Activated T-helper 17 cell treated with anti-CD3 and anti-CD28 coated beads, Interleukin-2, amount 50 U/mL, for 72 hours (primary cell): ENCODE data around the gene HLA-DPA1. TPM values are rescaled to one million over a fixed set of nuclear protein-coding genes. Genes with fewer than 3 reads are reported as not detected.
"Not testable (repeated sequence)": the region's sequence is repeated elsewhere in the genome, so short reads cannot be mapped to it uniquely, and the experiment has no call there.

Experiments used
- ATAC-seq: fragments of 150-1000 bp; cut with Tn5 transposase; replicated peaks from 2 replicates; pipeline ENCODE4 v1.10.0; 2021; ENCODE audit warnings: mild to moderate bottlenecking, moderate library complexity
- H3K27ac Mint-ChIP-seq: one replicate; pipeline ENCODE4 v1.8.0; 2022; ENCODE audit warnings: mixed read lengths
- H3K27me3 Mint-ChIP-seq: one replicate; pipeline ENCODE4 v1.8.0; 2022; ENCODE audit warnings: mixed read lengths
- H3K36me3 Mint-ChIP-seq: one replicate; pipeline ENCODE4 v1.8.0; 2022; ENCODE audit warnings: low read depth, mild to moderate bottlenecking, mixed read lengths
- H3K4me1 Mint-ChIP-seq: one replicate; pipeline ENCODE4 v1.8.0; 2022; ENCODE audit warnings: mixed read lengths
- H3K4me3 Mint-ChIP-seq: one replicate; pipeline ENCODE4 v1.8.0; 2022; ENCODE audit warnings: mild to moderate bottlenecking, mixed read lengths
- H3K9me3 Mint-ChIP-seq: one replicate; pipeline ENCODE4 v1.8.0; 2022; ENCODE audit warnings: mixed read lengths
- total RNA-seq, 2 donors: library from RNA; stranded (reverse); gene quantifications; one replicate each; pipeline ENCODE4 v1.2.3, GENCODE V29; 2022

Gene HLA-DPA1
- total RNA-seq, 2 donors from 2014 or later = 40.5 to 136 TPM

GRCh38 chr6:33063435-33063834 lies 10.0 kb downstream of the HLA-DPA1 start:
- H3K4me1 Mint-ChIP-seq, H3K4me3 Mint-ChIP-seq, H3K9me3 Mint-ChIP-seq, H3K27ac Mint-ChIP-seq, H3K27me3 Mint-ChIP-seq, ATAC-seq: not testable (repeated sequence)
- peaks cover 28% of the 10 kb centered on the region for H3K36me3 Mint-ChIP-seq

DNA sequence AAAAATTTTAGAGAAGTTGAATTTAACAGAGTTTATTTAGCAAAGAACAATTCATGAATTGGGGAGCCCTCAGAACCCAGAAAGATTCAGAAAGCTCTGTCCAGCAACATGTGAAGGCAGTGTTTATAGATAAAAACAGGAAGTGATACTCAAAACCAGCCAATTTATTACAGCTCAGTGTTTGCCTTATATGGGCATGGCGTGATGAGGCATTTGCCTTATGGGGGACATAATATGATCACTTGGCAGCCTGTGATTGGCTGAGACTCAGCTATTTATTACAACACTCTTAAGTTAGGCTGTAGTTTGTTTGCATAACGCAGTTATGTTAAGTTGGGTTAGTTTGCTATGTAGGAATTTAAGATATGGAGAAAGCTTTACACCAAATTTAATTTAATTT lies 11.5 kb downstream of the HLA-DPA1 start:
- peak; percentile 52 for ATAC-seq
- H3K27me3 Mint-ChIP-seq = no peaks in the 10 kb centered on the region
- no peak overlapping the region for H3K4me3 Mint-ChIP-seq
- no peaks in the 10 kb centered on the region for H3K9me3 Mint-ChIP-seq
- H3K36me3 Mint-ChIP-seq = peaks cover 14% of the 10 kb centered on the region
- peaks cover 5% of the 10 kb centered on the region for H3K4me1 Mint-ChIP-seq
- no peak overlapping the region for H3K27ac Mint-ChIP-seq

DNA sequence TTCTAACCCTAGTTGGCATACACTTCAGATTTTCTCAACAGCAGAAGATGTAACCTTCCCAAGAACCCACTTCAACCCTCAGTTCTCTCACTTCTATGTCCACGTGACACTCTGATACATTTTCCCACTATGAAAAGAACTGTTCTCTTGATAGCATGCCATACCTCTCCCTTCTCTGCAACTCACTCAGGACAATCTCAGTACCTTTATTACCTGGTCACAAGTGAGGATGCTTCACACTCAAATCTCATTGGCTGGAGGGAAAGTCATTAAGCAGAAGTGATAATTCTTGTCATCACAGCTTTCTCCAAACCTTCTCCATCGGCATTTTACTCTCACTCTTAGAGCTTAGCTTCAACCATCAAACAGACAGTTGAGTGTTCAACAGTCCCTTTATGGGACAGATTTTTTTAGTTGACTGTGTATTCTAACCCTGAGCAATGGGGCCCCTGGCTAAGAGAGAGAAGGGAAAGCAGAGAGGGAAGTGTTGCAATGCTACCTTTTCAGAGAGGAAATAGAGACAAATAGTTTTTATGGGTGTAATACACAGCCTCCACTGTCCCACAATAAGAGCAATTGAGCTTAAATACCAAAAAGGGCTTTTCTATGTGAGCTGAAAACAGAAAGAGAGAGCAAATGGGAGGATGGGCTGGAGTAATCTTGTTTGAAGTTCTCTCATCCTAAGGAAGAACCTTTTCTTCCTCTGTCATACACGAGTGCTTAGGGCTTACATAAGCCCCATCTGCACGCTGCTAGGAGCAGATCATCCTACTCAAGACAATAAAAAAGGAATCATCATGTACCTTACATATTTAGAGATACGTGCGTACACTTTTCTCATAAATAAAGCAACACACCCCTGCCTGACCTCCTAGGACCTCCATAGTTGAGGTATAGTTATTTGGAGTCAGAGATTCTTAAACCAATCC lies 16.0 kb downstream of the HLA-DPA1 start:
- Mint-ChIP-seq H3K27ac (no peak overlapping the region), H3K27me3 (peaks cover 5% of the 10 kb centered on the region), H3K4me3 (no peak overlapping the region), H3K9me3 (no peaks in the 10 kb centered on the region), H3K36me3 (no peaks in the 10 kb centered on the region), H3K4me1 (peaks cover 5% of the 10 kb centered on the region)
- peak; percentile 34 for ATAC-seq

DNA sequence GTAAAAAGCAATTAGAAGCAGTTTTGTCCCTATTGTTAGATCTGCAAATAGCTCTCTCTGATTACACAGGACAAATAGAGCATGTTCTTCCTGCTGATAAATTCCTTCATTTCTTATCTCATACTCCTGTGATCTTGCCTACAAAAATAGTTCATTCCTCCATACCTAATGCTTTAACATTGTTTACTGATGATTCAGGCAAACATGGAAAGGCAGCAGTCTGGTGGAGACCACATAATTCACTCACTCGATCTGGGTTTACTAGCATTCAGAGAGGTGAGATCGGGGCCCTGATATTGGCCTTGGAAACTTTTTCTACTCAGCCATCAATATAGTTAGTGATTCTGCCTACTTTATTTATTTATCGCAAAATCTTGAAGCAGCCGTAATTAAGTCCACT lies 20.2 kb downstream of the HLA-DPA1 start:
- no peak overlapping the region for H3K27ac Mint-ChIP-seq
- H3K36me3 Mint-ChIP-seq = no peaks in the 10 kb centered on the region
- no peak overlapping the region for H3K4me3 Mint-ChIP-seq
- H3K4me1 Mint-ChIP-seq = peaks cover 5% of the 10 kb centered on the region
- H3K9me3 Mint-ChIP-seq = no peaks in the 10 kb centered on the region
- peaks cover 21% of the 10 kb centered on the region for H3K27me3 Mint-ChIP-seq
- no peak for ATAC-seq

GRCh38 chr6:33052627-33053026 lies 20.8 kb downstream of the HLA-DPA1 start:
- no peaks in the 10 kb centered on the region for H3K9me3 Mint-ChIP-seq
- no peak for ATAC-seq
- peaks cover 26% of the 10 kb centered on the region for H3K27me3 Mint-ChIP-seq
- H3K27ac Mint-ChIP-seq = no peak overlapping the region
- peaks cover 5% of the 10 kb centered on the region for H3K4me1 Mint-ChIP-seq
- H3K4me3 Mint-ChIP-seq = no peak overlapping the region
- H3K36me3 Mint-ChIP-seq = no peaks in the 10 kb centered on the region

GRCh38 chr6:33050014-33050810 lies 23.2 kb downstream of the HLA-DPA1 start:
- no peaks in the 10 kb centered on the region for H3K9me3 Mint-ChIP-seq
- no peak overlapping the region for H3K27ac Mint-ChIP-seq
- no peaks in the 10 kb centered on the region for H3K36me3 Mint-ChIP-seq
- no peak overlapping the region for H3K4me3 Mint-ChIP-seq
- no peaks in the 10 kb centered on the region for H3K4me1 Mint-ChIP-seq
- H3K27me3 Mint-ChIP-seq = peaks cover 39% of the 10 kb centered on the region
- no peak for ATAC-seq

DNA sequence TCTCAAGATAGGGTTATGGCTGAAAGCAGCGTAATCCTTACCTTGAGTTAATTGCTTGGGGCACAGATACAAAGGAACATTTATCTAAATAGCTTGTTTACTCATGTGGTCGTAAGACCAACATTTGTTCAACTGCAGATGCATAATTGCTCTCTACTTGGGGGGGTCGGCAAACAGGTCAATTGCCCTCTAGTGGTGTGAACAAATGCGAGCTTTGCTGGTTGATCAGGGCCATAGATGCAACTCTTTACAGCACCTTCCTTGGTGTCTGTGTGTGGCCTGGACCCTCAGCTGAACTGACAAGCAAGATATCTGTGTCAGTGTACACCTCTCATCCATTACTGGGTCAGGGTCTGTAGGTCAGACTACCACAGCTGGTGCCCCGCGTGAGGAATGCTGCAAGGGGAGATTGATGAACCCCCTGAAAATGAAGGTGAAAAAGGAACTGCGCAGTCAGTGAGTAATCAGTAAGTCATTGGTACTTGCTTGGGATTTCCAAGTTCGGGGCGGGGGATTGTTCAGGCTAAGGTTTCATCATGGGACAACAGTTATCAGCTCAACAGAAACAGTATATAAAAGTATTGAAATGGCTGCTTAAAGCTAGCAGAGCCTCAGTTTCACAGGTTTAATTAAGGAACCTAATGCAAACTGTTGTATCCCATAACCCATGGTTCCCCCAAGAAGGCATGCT lies 24.0 kb downstream of the HLA-DPA1 start:
- no peaks in the 10 kb centered on the region for H3K36me3 Mint-ChIP-seq
- no peak overlapping the region for H3K4me3 Mint-ChIP-seq
- no peak overlapping the region for H3K27ac Mint-ChIP-seq

DNA sequence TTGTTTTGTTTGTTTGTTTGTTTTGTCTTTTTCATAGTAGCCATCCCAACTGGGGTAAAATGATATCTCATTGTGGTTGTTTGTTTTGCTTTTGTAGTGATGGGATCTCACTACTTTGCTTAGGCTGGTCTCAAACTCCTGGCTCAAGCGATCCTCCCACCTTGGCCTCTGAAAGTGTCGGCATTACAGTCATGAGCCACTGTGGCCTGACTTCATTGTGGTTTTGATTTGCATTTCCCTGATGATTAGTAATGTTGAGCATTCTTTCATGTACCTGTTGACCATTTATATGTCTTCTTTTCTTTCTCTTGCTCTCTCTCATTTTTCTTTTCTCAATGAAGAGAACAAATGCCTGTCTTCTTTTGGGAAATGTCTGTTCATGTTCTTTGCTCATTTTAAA lies 33.3 kb downstream of the HLA-DPA1 start:
- H3K4me3 Mint-ChIP-seq = no peak overlapping the region
- no peak overlapping the region for H3K27ac Mint-ChIP-seq
- no peaks in the 10 kb centered on the region for H3K36me3 Mint-ChIP-seq
- peaks cover 20% of the 10 kb centered on the region for H3K27me3 Mint-ChIP-seq
- H3K4me1 Mint-ChIP-seq = no peaks in the 10 kb centered on the region
- no peak for ATAC-seq
- H3K9me3 Mint-ChIP-seq = peaks cover 6% of the 10 kb centered on the region

More for the DNA sequence above, 24.0 kb downstream of the HLA-DPA1 start:
- Mint-ChIP-seq H3K27me3 (peaks cover 42% of the 10 kb centered on the region), H3K9me3 (no peaks in the 10 kb centered on the region), H3K4me1 (no peaks in the 10 kb centered on the region)
- no peak for ATAC-seq

GRCh38 chr6:33036535-33036934 lies 36.9 kb downstream of the HLA-DPA1 start:
- H3K4me3 Mint-ChIP-seq = no peak overlapping the region
- H3K4me1 Mint-ChIP-seq = no peaks in the 10 kb centered on the region
- H3K27ac Mint-ChIP-seq = no peak overlapping the region
- H3K27me3 Mint-ChIP-seq = peaks cover 13% of the 10 kb centered on the region
- H3K36me3 Mint-ChIP-seq = no peaks in the 10 kb centered on the region
- peaks cover 9% of the 10 kb centered on the region for H3K9me3 Mint-ChIP-seq
- ATAC-seq = no peak

- no peaks in the 10 kb centered on the region for H3K4me1 Mint-ChIP-seq
- H3K27me3 Mint-ChIP-seq = peaks cover 17% of the 10 kb centered on the region
- ATAC-seq = no peak
- peaks cover 9% of the 10 kb centered on the region for H3K9me3 Mint-ChIP-seq
- H3K27ac Mint-ChIP-seq = no peak overlapping the region
- H3K4me3 Mint-ChIP-seq = no peak overlapping the region
- no peaks in the 10 kb centered on the region for H3K36me3 Mint-ChIP-seq
Measured at GRCh38 chr6:33034554-33034953, 38.9 kb downstream of the HLA-DPA1 start.

GRCh38 chr6:33030245-33030644 lies 43.2 kb downstream of the HLA-DPA1 start:
- no peak for ATAC-seq
- peak overlapping the region; percentile 10 for H3K27ac Mint-ChIP-seq
- H3K9me3 Mint-ChIP-seq = peaks cover 4% of the 10 kb centered on the region
- H3K4me1 Mint-ChIP-seq = peaks cover 5% of the 10 kb centered on the region
- H3K27me3 Mint-ChIP-seq = peaks cover 8% of the 10 kb centered on the region
- H3K36me3 Mint-ChIP-seq = no peaks in the 10 kb centered on the region
- no peak overlapping the region for H3K4me3 Mint-ChIP-seq

GRCh38 chr6:33029328-33030184 lies 43.9 kb downstream of the HLA-DPA1 start:
- no peak overlapping the region for H3K4me3 Mint-ChIP-seq
- peaks cover 4% of the 10 kb centered on the region for H3K27me3 Mint-ChIP-seq
- H3K9me3 Mint-ChIP-seq = no peaks in the 10 kb centered on the region
- peaks cover 5% of the 10 kb centered on the region for H3K4me1 Mint-ChIP-seq
- H3K36me3 Mint-ChIP-seq = no peaks in the 10 kb centered on the region
- peak overlapping the region; percentile 10 for H3K27ac Mint-ChIP-seq
- peak; percentile 85 for ATAC-seq

GRCh38 chr6:33028220-33028849 lies 45.1 kb downstream of the HLA-DPA1 start:
- peaks cover 5% of the 10 kb centered on the region for H3K4me1 Mint-ChIP-seq
- H3K27ac Mint-ChIP-seq = no peak overlapping the region
- H3K27me3 Mint-ChIP-seq = peaks cover 4% of the 10 kb centered on the region
- H3K9me3 Mint-ChIP-seq = no peaks in the 10 kb centered on the region
- no peak for ATAC-seq
- H3K4me3 Mint-ChIP-seq = no peak overlapping the region
- H3K36me3 Mint-ChIP-seq = no peaks in the 10 kb centered on the region
